Adrenal gland (tissue), 5 donors: ENCODE data around the gene AP1S2.

Source experiments
- POLR2A ChIP-seq, 2 donors: fragments of 450-650 bp; IDR thresholded peaks; one replicate each; pipeline ENCODE4 v1.6.1; 2017; ENCODE audit warnings: antibody characterized with exemption in 2 of 2, mild to moderate bottlenecking in 2 of 2, moderate library complexity in 1 of 2
- TF ChIP-seq, protein P1 (sequence below), 6 experiments: fragments of 450-650 bp in 4 of 6; fragments of 200-600 bp in 2 of 6; sonication (generic) in 1 of 6; IDR thresholded peaks; 1 replicate in 5 of 6; 2 replicates in 1 of 6; pipeline versions ENCODE4 v1.5.1 to v1.8.0; 2016 to 2021; ENCODE audit warnings: antibody characterized with exemption in 6 of 6, mild to moderate bottlenecking in 2 of 6, moderate library complexity in 1 of 6
- donor health status: DM: no; HTN: no; CAD: no.

DNA sequence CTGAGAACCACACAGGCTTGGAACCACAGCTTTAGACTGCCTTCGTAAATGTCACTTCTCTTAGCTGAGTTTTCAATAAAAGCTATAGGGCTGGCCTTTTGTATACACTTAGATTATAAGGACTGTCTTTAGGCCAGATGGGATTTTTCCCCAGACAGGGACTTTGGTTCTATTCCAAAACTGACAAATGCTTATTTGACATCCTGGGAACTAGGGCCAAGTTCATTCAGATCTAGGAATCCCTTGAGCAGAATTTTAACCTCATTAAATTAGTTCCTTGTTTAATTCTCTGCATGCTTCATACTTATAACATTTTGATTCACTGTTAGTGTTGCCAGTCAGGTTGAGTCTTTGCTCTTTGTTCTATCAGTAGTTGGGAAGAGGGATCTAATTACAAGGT is 41.2 kb downstream of the AP1S2 start:
- TF ChIP-seq, protein P1, sequence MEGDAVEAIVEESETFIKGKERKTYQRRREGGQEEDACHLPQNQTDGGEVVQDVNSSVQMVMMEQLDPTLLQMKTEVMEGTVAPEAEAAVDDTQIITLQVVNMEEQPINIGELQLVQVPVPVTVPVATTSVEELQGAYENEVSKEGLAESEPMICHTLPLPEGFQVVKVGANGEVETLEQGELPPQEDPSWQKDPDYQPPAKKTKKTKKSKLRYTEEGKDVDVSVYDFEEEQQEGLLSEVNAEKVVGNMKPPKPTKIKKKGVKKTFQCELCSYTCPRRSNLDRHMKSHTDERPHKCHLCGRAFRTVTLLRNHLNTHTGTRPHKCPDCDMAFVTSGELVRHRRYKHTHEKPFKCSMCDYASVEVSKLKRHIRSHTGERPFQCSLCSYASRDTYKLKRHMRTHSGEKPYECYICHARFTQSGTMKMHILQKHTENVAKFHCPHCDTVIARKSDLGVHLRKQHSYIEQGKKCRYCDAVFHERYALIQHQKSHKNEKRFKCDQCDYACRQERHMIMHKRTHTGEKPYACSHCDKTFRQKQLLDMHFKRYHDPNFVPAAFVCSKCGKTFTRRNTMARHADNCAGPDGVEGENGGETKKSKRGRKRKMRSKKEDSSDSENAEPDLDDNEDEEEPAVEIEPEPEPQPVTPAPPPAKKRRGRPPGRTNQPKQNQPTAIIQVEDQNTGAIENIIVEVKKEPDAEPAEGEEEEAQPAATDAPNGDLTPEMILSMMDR (IDR thresholded peaks at IDR 0.05): no peak
- TF ChIP-seq POLR2A (IDR thresholded peaks at IDR 0.05): no peak
